Measurements from ENCODE around the gene DDX17. TPM values are rescaled to one million over a fixed set of nuclear protein-coding genes. Genes with fewer than 3 reads are reported as not detected.

DDX17 gene
- polyA plus RNA-seq, 1 donor (not counting 4 experiments of a cell fraction or from before 2014, with no cell fraction given): 270 TPM

DNA sequence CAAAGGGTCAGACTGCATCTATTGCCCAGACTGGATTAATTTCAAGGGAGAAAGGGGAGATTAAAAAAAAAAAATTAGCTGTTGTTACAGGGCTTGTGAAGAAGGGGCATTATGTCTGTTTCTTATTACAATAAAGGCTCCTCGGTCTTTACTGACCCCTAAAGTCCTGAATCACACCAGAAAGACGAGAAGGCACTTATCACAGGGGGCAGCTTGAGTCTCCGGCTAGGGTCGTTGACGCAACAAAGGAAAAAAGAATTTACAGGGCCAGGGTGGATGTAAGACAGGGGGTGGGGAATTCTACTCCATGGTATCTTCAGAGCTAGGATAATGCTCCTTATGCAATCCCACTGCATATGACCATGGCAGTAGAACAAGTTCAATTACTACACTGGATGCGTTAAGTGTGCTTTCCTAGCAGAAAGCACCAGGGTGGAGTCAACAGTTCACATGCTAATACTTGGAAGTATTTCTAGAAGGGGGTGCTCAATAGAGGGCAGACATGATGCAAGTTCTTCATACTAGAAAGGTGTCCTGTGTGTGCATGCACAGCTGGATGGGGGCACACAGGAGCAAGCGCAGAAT is 16.5 kb downstream of the DDX17 start:
- Histone ChIP-seq H3K27ac (ENCODE audit: control insufficient read depth, insufficient read depth, low read length) (no peak overlapping the region), H3K79me2 (ENCODE audit: control insufficient read depth, insufficient read depth, low read length) (peaks cover 37% of the 10 kb centered on the region), H4K20me1 (ENCODE audit: control insufficient read depth, extremely low read depth, insufficient read depth, low read length) (peaks cover 24% of the 10 kb centered on the region), H3K4me3 (ENCODE audit: control insufficient read depth in 2 of 3, extremely low read depth in 1 of 3, insufficient read depth in 2 of 3, low read depth in 1 of 3, low read length in 3 of 3) (no peak overlapping the region), H3K4me2 (ENCODE audit: control insufficient read depth, extremely low read depth, insufficient read depth, low read depth, low read length) (no peak overlapping the region), H3K4me1 (ENCODE audit: control insufficient read depth, extremely low read depth, insufficient read depth, low read length) (no peaks in the 10 kb centered on the region), H3K9ac (ENCODE audit: control insufficient read depth, extremely low read depth, insufficient read depth, low read length) (no peak overlapping the region), H3K9me3 (ENCODE audit: control insufficient read depth, low read depth, low read length) (no peaks in the 10 kb centered on the region), H3K36me3 (ENCODE audit: control insufficient read depth in 2 of 2, extremely low read depth in 1 of 2, insufficient read depth in 2 of 2, low read length in 2 of 2) (peaks cover 50 to 73% of the 10 kb centered on the region in 2 experiments), H3K27me3 (ENCODE audit: control insufficient read depth, extremely low read depth, insufficient read depth, low read length) (no peaks in the 10 kb centered on the region), H2AFZ (ENCODE audit: control insufficient read depth, low read length) (no peak overlapping the region), H3K9me1 (ENCODE audit: control insufficient read depth, extremely low read depth, insufficient read depth, low read length) (peaks cover 3% of the 10 kb centered on the region)
- dilution Hi-C loops (cut with MboI; ENCODE audit: extremely low pct_ligation_motif_present, low sequenced_read_pairs): no loop called here
- DNase-seq (ENCODE audit: low read depth, low spot score) (no peak), FAIRE-seq (no peak)
- TF ChIP-seq, protein P1, sequence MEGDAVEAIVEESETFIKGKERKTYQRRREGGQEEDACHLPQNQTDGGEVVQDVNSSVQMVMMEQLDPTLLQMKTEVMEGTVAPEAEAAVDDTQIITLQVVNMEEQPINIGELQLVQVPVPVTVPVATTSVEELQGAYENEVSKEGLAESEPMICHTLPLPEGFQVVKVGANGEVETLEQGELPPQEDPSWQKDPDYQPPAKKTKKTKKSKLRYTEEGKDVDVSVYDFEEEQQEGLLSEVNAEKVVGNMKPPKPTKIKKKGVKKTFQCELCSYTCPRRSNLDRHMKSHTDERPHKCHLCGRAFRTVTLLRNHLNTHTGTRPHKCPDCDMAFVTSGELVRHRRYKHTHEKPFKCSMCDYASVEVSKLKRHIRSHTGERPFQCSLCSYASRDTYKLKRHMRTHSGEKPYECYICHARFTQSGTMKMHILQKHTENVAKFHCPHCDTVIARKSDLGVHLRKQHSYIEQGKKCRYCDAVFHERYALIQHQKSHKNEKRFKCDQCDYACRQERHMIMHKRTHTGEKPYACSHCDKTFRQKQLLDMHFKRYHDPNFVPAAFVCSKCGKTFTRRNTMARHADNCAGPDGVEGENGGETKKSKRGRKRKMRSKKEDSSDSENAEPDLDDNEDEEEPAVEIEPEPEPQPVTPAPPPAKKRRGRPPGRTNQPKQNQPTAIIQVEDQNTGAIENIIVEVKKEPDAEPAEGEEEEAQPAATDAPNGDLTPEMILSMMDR (optimal IDR thresholded peaks at IDR 0.05 in 1 of 3, IDR thresholded peaks at IDR 0.05 in 1 of 3, conservative IDR thresholded peaks at IDR 0.05 in 1 of 3; ENCODE audit: extremely low read depth in 1 of 3, insufficient read depth in 2 of 3, low read length in 3 of 3): no peak
- TF ChIP-seq EZH2 (IDR thresholded peaks at IDR 0.05; ENCODE audit: low read length): no peak

DNA sequence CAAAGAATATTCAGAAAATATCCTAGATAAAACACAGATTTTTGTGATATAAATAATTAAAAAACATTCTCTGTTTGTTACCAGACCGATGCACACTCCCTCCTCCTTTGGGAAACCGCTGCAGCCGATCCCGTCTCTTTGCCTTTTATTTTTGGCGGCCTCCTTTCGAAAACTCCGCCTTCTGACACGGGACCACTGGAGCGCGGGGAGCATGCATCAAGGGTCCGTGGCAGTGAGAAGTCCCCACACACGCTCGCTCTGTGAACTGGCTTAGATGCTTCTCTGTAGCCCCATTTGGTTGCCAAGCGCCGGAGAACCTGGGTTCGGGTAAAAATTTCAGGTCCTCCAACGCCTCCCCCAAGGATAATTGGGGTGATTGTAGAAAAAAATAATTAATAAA is 17.0 kb downstream of the DDX17 start:
- Histone ChIP-seq H3K9me1 (ENCODE audit: control insufficient read depth, extremely low read depth, insufficient read depth, low read length) (peaks cover 3% of the 10 kb centered on the region), H3K4me3 (ENCODE audit: control insufficient read depth in 2 of 3, extremely low read depth in 1 of 3, insufficient read depth in 2 of 3, low read depth in 1 of 3, low read length in 3 of 3) (no peak overlapping the region), H3K36me3 (ENCODE audit: control insufficient read depth in 2 of 2, extremely low read depth in 1 of 2, insufficient read depth in 2 of 2, low read length in 2 of 2) (peaks cover 49 to 72% of the 10 kb centered on the region in 2 experiments), H4K20me1 (ENCODE audit: control insufficient read depth, extremely low read depth, insufficient read depth, low read length) (peaks cover 19% of the 10 kb centered on the region), H3K4me1 (ENCODE audit: control insufficient read depth, extremely low read depth, insufficient read depth, low read length) (no peaks in the 10 kb centered on the region), H2AFZ (ENCODE audit: control insufficient read depth, low read length) (no peak overlapping the region), H3K9ac (ENCODE audit: control insufficient read depth, extremely low read depth, insufficient read depth, low read length) (no peak overlapping the region), H3K27ac (ENCODE audit: control insufficient read depth, insufficient read depth, low read length) (no peak overlapping the region), H3K4me2 (ENCODE audit: control insufficient read depth, extremely low read depth, insufficient read depth, low read depth, low read length) (no peak overlapping the region), H3K27me3 (ENCODE audit: control insufficient read depth, extremely low read depth, insufficient read depth, low read length) (no peaks in the 10 kb centered on the region), H3K79me2 (ENCODE audit: control insufficient read depth, insufficient read depth, low read length) (peaks cover 32% of the 10 kb centered on the region), H3K9me3 (ENCODE audit: control insufficient read depth, low read depth, low read length) (no peaks in the 10 kb centered on the region)
- DNase-seq (ENCODE audit: low read depth, low spot score): no peak
- TF ChIP-seq, protein P1 (optimal IDR thresholded peaks at IDR 0.05 in 1 of 3, IDR thresholded peaks at IDR 0.05 in 1 of 3, conservative IDR thresholded peaks at IDR 0.05 in 1 of 3; ENCODE audit: extremely low read depth in 1 of 3, insufficient read depth in 2 of 3, low read length in 3 of 3): no peak
- TF ChIP-seq EZH2 (IDR thresholded peaks at IDR 0.05; ENCODE audit: low read length): no peak
- FAIRE-seq: no peak
- dilution Hi-C loops (cut with MboI; ENCODE audit: extremely low pct_ligation_motif_present, low sequenced_read_pairs): no loop called here

Data from keratinocyte (primary cell).